Measurements from ENCODE around the gene MXD3.

MXD3 gene

DNA sequence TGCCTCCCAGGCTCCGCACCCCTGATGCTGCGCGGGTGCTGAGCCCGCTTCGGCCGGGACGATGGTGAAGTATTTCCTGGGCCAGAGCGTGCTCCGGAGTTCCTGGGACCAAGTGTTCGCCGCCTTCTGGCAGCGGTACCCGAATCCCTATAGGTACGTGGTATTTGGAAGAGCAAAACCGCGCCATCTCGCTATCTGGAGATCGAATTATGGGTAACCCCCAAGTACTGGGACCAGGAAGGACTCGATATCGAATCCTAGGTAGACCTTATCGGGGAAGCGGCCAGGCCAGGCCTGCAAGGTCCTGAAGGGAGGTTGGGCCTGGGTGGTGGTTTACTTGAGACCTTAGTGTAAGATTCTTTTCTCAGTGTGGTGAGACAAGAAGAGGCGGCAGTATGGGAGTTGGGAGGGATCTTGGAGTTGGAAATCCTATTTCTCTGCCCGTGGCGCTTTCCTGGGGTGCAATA lies 7.7 kb downstream of the MXD3 start:
- H3K4me3 ChIP-seq (ENCODE audit: low read depth, low read length) = peak overlapping the region; percentile 94
- DNase-seq (ENCODE audit: low read depth) = peak; percentile 46
- TF ChIP-seq POLR2A (IDR thresholded peaks at IDR 0.05; ENCODE audit: extremely low read depth, insufficient read length) (no peak), MYC (IDR thresholded peaks at IDR 0.05; ENCODE audit: low read depth, low read length) (no peak)
- TF ChIP-seq, protein P1, sequence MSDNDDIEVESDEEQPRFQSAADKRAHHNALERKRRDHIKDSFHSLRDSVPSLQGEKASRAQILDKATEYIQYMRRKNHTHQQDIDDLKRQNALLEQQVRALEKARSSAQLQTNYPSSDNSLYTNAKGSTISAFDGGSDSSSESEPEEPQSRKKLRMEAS (IDR thresholded peaks at IDR 0.05; ENCODE audit: low read depth, low read length) = no peak

DNA sequence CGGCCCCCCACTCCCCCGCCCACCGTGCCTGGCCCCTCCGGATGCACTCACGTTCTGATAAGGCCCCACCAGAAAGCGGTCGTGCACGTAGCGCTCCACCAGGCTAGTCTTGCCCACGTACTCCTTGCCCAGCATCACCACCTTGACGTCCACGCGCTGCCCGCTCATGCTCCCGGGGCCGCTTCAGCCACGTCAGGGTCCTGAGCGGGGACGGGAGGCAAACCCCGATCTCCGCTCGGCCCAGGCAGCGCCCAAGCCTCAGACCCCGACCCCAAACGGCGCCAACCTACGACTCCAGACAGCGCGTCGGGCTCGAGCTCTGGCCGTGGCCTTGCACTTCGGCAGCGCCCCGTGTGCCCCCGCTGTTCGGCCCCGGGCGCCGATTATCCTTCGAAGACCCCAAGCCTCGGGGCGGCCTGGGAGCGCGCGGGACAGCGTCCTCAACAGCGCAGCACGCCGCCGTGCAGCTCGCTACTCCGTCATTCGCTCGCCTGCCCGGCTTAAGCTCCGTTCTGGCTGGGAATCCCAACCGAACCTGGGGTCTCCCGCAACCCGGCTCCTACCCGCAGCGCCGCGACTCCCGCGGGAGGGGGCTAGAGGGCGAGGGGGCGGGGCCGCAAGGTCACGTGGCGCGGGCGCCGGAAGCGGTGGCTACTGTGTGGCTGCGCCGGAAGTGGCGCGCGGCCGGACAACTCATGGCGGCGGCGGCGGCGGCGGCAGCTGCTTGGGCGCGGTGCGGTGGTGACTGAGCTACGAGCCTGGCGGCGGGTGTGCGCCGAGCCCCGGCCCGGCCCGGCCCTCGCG lies 8.4 kb downstream of the MXD3 start, which contains the start of the genes PRELID1 and RAB24:
Gene PRELID1 (plus strand): TSS at position 679 of the 804 bp plus-strand sequence. CDS start 187 bp downstream, outside the sequence.
Gene RAB24 (minus strand): TSS at position 599 of the 804 bp plus-strand sequence. CDS start 431 bp downstream, at position 168.
- peak within 1 kb of the TSS; percentile 94 for H3K4me3 ChIP-seq (ENCODE audit: low read depth, low read length)
- peak; percentile 90 for DNase-seq (ENCODE audit: low read depth)
- TF ChIP-seq, protein P1 (IDR thresholded peaks at IDR 0.05; ENCODE audit: low read depth, low read length) = peak; percentile 88
- peak; percentile 71 for TF ChIP-seq POLR2A (IDR thresholded peaks at IDR 0.05; ENCODE audit: extremely low read depth, insufficient read length)
- peak; percentile 76 for TF ChIP-seq MYC (IDR thresholded peaks at IDR 0.05; ENCODE audit: low read depth, low read length)
- TF ChIP-seq, protein P2, sequence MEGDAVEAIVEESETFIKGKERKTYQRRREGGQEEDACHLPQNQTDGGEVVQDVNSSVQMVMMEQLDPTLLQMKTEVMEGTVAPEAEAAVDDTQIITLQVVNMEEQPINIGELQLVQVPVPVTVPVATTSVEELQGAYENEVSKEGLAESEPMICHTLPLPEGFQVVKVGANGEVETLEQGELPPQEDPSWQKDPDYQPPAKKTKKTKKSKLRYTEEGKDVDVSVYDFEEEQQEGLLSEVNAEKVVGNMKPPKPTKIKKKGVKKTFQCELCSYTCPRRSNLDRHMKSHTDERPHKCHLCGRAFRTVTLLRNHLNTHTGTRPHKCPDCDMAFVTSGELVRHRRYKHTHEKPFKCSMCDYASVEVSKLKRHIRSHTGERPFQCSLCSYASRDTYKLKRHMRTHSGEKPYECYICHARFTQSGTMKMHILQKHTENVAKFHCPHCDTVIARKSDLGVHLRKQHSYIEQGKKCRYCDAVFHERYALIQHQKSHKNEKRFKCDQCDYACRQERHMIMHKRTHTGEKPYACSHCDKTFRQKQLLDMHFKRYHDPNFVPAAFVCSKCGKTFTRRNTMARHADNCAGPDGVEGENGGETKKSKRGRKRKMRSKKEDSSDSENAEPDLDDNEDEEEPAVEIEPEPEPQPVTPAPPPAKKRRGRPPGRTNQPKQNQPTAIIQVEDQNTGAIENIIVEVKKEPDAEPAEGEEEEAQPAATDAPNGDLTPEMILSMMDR (IDR thresholded peaks at IDR 0.05; ENCODE audit: low read depth, low read length) = no peak

DNA sequence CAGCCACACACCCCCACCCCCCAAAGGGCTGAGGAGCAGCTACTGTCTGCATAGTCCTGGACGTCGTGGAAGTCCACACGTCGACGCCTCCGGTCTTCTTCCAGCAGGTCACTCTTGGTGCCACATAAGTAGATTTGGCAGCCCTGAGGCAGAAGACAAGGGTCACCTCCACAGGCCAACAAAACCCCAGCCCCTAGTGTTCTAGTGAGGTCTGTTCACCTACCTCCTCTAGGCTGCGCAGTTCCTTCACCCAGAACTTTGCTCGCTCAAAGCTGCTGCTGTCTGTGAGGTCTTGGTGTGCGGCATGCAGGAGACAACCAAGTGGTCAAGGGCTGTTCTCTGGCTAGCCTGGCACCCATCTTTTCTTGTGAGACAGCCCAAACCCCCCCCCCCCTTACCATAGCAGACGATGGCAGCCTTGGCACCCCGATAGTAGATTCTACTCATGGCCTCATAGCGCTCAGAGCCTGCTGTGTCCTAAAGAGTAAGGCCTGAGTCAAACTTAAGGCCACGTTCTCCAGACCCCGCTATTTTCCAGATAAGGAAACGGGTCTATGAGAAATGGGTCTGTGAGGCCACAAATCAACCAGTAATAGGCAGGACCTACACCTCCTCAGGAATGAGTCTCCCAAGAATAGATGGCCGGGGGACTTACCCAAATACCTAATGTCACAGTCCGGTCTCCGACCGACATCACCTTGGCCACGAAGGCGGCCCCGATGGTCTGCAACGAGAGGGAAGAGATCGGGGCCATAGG lies 9.2 kb downstream of the MXD3 start:
- TF ChIP-seq, protein P2 (IDR thresholded peaks at IDR 0.05; ENCODE audit: low read depth, low read length) = peak; percentile 40
- no peak for TF ChIP-seq MYC (IDR thresholded peaks at IDR 0.05; ENCODE audit: low read depth, low read length)
- TF ChIP-seq, protein P1 (IDR thresholded peaks at IDR 0.05; ENCODE audit: low read depth, low read length) = peak; percentile 31; the same call in 1 of the 2 replicates
- DNase-seq (ENCODE audit: low read depth) = peak; percentile 75
- peak overlapping the region; percentile 87 for H3K4me3 ChIP-seq (ENCODE audit: low read depth, low read length)

DNA sequence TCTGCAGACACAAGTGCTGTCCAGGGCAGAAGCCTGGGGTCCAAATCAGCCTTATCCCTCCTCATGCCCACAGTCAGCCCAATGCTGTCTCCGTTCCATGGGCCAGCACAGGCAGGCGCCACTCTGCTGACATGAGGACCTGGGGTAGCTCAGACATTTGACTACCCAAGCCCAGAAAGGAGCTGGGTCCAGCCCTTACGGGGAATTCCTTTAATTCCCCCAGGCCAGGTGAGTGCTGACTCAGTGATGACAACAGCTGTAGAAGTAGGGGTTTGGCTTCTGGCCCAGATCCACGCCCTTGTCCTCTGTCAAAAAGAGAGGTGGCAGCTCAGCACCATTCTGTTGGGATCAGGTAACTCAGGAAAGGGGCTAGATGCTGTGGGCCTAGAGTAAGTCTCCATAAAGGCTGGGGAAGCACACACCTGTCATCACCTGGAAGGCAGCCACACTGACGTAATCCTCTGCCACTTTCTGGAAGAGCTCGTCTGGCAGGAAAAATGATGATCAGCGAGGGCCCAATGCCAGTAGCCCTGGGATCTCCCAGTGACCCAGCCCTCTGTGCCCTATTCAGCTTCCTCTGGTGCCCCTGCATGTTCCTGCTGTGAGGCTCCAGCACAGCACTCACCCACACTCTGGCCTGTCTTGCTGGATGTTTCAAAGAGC lies 10.1 kb downstream of the MXD3 start:
- TF ChIP-seq POLR2A (IDR thresholded peaks at IDR 0.05; ENCODE audit: extremely low read depth, insufficient read length) (no peak), MYC (IDR thresholded peaks at IDR 0.05; ENCODE audit: low read depth, low read length) (no peak)
- TF ChIP-seq, protein P2 (IDR thresholded peaks at IDR 0.05; ENCODE audit: low read depth, low read length) = no peak
- TF ChIP-seq, protein P1 (IDR thresholded peaks at IDR 0.05; ENCODE audit: low read depth, low read length) = no peak
- no peak for DNase-seq (ENCODE audit: low read depth)
- peak overlapping the region; percentile 87 for H3K4me3 ChIP-seq (ENCODE audit: low read depth, low read length)

DNA sequence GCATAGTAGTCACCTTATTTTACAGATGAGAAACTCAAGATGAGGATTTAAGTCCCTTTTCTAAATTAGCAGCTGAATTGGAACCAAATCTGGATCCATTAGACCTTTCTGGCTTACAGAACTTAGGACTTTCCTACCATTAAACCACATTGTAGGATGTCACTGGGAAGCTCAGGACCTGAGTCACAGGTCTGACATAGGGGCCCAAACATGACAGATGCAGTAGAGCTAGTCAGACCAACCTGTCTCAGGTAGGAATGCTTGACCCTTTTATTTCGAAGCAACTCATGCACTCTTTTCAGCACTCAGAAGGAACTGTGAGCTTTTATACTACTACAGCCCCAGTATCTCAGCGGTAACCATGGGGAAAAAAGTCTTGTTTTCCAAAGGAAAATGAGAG lies 10.7 kb downstream of the MXD3 start:
- no peak for DNase-seq (ENCODE audit: low read depth)
- peak overlapping the region; percentile 16 for H3K4me3 ChIP-seq (ENCODE audit: low read depth, low read length)
- no peak for TF ChIP-seq MYC (IDR thresholded peaks at IDR 0.05; ENCODE audit: low read depth, low read length)
- TF ChIP-seq, protein P2 (IDR thresholded peaks at IDR 0.05; ENCODE audit: low read depth, low read length) = no peak
- TF ChIP-seq POLR2A (IDR thresholded peaks at IDR 0.05; ENCODE audit: extremely low read depth, insufficient read length) = no peak
- TF ChIP-seq, protein P1 (IDR thresholded peaks at IDR 0.05; ENCODE audit: low read depth, low read length) = no peak
